ENCODE data around the gene SLC27A3.
A peak's percentile ranks its signal among the peaks of the same experiment; 100 is the strongest.

SLC27A3 gene, protein sequence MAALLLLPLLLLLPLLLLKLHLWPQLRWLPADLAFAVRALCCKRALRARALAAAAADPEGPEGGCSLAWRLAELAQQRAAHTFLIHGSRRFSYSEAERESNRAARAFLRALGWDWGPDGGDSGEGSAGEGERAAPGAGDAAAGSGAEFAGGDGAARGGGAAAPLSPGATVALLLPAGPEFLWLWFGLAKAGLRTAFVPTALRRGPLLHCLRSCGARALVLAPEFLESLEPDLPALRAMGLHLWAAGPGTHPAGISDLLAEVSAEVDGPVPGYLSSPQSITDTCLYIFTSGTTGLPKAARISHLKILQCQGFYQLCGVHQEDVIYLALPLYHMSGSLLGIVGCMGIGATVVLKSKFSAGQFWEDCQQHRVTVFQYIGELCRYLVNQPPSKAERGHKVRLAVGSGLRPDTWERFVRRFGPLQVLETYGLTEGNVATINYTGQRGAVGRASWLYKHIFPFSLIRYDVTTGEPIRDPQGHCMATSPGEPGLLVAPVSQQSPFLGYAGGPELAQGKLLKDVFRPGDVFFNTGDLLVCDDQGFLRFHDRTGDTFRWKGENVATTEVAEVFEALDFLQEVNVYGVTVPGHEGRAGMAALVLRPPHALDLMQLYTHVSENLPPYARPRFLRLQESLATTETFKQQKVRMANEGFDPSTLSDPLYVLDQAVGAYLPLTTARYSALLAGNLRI
- total RNA-seq, result 3.2 to 9.8 (median 6.6) reads per million in 3 experiments

DNA sequence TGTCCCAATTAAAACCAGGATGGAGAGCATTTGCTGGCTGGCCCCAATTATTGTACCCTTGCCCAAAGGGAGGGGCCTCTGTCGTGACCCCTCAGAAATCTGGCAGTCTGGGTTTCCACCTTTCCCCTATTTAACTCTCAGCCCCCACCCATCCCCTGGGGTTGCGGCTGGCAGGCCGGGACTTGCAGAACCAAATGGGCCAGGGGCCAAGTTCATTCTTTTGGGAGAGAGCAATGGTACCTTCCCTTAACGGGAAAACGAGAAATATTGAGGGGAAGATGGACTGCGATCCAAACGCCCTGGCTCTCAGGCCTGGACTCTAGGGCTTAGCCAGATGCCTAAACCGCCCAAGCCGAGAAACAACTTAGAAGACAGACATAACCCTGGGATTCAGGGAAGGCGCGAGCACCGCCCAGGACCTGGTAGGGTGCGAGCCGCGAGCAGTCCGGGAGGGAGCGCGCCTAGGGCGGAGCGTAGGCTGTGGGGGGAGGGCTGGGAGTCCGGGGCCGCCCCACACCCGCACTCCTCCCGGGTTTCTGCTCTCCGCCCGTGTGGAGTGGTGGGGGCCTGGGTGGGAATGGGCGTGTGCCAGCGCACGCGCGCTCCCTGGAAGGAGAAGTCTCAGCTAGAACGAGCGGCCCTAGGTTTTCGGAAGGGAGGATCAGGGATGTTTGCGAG lies at the start of gene SLC27A3:
Gene SLC27A3, plus strand, starts transcription at position 628 of the 678 bp plus-strand sequence. CDS start 91 bp downstream, outside the sequence.
- DNase-seq, result no peak

DNA sequence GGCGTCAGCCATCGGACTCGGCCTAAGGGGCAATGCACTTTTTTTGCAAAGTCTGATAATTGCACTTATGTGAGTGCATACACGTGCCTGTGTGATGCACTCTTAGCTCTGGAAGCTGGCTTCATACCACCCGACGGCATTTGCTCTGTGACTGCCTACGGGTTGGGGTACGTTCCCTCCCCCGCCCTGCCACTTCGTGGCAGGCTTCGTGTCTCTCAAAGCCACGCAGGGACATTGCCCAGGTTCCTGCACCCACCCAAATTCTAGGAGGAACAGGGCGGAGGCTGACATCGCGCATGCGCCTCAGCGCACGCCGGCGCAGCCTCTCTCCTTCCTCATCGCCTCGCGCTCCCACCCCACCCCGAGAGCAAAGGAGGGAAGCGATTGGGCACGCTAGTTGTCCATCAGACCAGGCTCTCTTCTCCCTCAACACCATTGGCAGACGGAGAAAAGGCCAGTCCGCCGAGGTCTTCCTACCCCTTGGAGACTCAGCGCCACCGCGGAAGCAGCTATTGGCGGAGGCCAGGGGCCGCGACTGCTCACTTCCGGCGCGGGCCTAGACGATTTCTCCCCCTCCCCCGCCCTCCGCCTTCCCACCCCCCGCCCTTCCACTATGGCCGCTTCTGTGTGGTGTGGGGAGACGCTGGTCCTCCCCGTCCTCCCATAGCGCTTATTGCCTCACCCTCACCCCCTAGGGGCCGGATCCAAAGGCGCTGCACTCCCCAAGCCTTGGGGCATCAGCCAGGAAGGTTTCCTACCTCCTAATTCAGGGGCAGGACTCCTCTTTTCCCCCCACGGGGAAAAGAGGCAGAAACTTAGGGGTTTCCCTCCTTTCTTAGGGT lies 47.5 kb upstream of the SLC27A3 start, which contains the start of gene INTS3:
Gene INTS3, plus strand, starts transcription at position 588 of the 842 bp plus-strand sequence. CDS start 585 bp downstream, outside the sequence.
- peak; percentile 100 for DNase-seq

DNA sequence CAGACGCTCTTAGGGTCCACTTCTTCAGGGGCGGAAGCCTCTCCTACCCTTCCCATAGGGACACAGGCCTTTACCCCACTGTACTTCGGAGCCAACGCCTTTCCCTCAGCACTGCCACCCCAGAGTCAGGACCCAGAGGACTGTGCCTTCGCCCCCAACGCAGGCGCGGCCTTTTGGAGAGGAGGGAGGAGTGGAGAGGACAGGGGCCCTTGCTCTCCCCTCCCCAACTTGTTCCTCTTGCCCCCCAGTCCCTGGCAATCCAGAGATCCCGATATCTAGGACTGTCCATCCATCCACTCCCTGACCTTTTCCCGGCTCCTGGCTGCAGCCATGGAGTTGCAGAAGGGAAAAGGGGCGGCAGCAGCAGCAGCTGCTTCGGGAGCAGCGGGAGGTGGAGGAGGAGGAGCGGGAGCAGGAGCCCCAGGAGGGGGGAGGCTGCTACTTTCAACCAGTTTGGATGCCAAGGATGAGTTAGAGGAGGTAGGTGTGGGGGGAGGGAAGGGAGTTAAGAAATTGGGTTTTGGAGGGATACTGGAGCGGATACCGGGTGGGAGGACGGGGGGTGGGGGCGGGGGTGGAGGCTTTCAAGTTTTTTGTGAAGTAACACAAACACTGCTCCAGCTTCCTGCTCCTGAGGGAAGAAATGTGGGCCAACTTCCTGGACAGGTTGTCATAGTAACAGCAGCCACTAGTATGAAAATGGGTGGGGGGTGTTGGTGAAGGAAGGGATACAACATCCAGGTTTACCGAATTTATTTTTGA lies 46.7 kb upstream of the SLC27A3 start:
- DNase-seq, result peak; percentile 6

DNA sequence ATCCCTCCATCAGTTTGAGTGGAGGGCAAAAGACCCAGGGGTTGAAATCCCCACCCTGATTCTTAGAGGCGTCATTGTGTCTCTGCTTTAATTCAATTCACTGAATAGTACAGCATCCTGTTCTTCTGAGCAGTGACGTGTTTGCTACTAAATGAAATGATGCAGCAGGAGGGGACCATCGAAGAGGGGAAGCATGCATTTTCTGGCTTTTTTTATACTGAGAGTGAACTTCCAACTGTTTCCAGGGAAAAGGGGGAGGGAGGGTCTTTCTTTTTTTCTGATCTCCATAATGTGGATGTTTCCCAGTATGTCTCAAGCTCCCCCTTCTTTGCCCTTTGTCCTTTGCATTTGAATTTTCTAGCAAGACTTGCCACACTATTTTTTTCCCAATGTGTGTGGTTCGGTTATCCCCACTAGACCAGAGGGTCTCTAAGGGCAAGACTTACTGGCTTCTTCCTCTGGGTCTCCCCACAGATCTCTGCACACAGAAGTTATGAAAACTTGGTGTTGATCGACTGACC lies 44.7 kb upstream of the SLC27A3 start:
- no peak for DNase-seq

DNA sequence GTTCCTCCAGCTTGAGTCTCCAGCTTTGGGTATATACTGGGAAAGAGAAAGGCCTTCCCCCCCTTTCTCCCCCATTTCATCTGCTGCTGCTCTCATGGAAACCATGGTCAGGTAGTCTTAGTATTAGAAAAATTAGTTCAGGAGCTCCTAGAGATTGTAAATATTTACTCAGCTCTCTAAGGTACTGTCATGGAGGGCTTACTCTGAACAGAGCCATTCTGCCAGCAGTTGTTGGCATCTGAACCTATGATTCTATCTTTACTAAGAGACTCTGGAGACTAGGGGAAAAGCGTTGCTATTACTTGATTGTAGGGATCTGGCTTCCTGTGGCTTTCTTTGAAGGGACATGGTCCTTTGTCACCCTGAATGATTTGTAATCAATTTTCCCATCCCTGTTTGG lies 41.2 kb upstream of the SLC27A3 start:
- no peak for DNase-seq

DNA sequence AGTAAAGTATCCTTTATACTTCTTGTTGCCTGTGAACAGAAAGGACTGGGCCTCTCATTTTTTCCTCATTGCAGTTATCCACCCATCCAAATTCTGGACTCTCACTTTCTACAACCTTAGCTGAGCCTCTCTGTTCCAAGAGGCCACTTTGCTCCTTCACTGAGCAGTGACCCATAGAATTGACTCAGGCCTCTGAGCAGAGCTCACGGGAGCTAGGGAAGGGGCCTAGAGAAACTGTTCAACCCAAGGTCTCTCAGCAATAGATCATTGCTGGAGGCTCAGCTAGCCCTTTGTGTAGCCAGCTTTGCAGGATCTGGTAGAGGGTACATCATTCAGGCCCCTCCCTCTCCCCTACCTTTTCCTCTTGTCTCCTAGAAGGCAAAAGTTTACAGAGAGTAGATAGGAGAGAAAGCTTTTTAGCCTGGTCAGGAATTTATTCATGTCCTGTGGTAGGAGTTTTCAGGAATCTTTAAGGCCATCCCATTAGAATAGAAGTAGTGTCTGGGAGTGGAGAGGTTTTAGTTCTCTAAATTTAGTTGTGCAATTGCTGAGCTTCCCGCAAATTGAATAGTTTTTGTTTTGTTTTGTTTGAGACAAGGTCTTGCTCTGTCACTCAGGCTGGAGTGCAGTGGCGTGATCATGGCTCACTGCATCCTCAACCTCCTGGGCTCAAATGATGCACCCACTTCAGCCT lies 40.7 kb upstream of the SLC27A3 start:
- DNase-seq, result no peak

DNA sequence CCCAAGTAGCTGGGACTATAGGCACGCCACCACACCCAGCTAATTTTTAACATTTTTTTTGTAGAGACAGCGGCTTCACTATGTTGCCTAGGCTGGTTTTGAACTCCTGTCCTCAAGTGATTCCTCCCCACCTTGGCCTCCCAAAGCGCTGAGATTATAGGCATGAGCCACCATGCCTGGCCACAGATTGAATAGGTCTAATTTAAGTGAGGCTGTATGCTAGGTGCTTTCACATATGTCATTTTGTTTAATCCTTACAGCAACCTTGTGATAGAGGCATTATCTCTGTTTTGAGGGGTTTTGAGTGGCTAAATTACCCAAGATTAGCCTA lies 40.2 kb upstream of the SLC27A3 start:
- no peak for DNase-seq

DNA sequence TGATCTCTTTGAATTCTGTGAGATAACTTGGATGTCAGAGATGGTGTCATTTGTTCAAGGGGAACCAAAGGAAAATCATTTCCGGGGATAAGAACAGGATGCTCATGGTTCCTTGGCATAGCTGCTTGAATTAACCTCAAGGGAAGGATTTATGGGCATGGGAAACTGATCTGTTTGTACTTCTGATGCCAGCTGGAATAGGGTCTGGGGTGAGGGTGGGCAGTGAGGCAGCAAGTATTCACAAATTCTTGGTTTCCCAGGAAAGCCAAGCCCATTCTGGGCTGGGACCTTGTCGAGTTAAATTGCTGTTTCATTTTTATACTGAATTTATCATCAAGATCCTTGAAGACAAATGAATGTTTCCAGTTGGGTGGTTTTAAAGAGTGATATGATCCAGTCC lies 33.2 kb upstream of the SLC27A3 start:
- DNase-seq, result no peak

DNA sequence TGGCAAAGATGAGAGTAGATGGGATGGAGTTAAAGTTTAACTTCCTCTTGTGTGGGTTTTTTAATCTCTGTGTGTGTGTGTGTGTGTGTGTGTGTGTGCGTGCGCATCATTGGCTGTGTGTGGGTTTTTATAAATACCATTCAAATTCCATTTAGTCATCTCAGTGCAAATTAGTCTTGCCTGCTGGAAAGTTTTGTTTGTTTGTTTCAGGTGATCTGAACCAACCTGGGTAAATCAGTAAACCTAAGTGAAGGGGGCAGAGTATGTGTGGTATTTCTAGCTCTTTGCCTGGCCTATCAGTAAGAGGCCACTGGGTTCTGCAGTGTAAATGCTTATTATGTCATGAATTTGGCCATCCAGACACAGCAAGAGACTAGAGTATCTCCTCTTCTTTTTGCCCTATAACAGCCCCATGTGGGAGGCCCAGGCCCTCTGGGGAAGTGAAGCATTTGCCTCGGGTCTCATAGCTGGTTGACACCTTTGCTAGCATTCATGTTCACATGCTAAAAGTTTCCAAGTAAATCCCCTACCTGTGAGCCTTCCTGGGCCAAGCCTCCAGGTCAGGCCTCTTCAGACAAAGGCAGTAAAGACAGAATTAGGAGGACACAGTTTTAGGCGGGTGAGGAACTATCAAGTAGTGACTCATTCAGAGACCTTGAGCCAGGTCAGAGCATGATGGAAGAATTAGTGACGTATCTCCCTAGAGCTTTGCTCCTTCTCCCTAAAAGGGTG lies 32.6 kb upstream of the SLC27A3 start:
- no peak for DNase-seq

DNA sequence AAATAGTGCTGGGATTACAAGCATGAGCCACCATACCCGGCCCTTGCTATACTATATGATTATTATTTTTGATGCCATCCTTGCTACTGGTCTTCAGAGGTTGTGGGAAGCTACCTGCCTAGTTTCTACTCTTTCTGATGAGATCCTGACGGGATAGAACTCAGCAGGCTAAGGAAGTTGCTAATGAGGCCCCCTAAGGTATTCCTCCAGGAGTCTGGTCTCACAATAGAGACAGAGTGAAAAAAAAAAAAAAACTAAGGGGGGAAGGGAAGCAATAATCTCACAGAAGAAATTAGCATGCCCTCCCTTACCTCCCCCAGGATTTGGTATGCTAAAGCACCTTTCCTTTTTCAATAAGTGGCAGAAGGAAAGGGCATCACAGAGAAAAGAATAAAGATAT lies 29.8 kb upstream of the SLC27A3 start:
- DNase-seq, result no peak

DNA sequence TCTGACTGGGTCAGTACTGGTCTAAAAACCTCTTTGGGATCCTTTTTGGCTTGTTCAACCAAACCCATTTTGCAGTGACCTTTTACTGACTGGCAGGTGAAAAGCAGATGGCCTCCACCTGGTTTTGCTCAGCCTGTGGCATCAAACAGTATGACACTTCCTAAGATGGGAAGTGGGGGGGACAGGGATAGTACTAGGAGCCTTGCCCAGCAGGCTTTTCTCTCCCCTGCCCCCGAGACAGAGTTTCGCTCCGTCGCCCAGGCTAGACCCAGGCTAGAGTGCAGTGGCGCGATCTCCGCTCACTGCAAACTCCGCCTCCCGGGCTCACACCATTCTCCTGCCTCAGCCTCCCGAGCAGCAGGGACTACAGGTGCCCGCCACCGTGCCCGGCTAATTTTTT lies 29.0 kb upstream of the SLC27A3 start:
- DNase-seq, result no peak

DNA sequence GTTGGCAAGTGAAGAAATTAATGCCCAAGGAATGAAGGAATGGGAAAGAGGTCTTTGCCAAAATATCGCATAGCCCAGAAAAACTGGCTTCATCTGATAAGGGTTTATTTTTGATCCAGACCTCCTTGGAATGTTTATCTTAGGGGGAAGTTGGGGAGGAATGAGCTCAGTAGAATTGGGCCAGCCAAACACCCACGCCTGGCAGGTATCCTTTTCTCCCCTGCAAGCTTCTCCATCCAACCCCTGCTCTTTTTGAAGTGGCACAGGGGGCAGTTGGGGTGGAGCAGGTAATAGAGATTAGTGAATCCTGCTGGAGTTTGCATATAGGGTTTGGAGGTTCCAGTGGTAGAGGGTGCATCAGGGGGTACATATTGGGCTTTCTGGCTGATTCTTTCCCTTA lies 26.3 kb upstream of the SLC27A3 start:
- no peak for DNase-seq

DNA sequence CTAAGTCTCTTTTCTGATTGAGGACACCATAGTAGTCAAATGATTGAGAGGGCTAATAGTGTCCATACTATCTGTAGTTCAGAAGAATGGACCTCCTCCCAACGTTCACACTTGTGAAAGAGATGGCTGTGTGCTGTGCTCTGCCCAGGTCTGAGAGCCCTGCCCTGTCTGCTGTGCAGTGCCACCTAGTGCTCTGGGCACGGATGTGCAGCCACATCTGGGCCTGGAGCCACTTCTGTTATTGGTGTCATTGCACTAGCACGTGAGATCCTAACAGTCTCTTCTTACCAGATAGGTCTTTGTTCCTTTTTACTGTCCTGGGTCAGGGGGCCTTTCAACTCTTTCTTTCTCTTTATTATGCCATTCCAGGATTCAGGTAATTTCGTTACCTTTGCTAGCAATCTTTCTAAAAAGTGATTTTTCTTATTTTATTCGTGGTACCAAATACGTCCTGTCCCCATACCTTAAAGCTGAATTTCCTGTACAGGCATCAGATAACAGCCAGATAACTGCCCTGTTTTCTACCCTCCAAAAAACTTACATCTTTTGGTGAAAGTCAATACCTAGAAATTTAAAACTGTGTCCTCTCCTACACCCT lies 25.7 kb upstream of the SLC27A3 start:
- DNase-seq, result peak; percentile 70

DNA sequence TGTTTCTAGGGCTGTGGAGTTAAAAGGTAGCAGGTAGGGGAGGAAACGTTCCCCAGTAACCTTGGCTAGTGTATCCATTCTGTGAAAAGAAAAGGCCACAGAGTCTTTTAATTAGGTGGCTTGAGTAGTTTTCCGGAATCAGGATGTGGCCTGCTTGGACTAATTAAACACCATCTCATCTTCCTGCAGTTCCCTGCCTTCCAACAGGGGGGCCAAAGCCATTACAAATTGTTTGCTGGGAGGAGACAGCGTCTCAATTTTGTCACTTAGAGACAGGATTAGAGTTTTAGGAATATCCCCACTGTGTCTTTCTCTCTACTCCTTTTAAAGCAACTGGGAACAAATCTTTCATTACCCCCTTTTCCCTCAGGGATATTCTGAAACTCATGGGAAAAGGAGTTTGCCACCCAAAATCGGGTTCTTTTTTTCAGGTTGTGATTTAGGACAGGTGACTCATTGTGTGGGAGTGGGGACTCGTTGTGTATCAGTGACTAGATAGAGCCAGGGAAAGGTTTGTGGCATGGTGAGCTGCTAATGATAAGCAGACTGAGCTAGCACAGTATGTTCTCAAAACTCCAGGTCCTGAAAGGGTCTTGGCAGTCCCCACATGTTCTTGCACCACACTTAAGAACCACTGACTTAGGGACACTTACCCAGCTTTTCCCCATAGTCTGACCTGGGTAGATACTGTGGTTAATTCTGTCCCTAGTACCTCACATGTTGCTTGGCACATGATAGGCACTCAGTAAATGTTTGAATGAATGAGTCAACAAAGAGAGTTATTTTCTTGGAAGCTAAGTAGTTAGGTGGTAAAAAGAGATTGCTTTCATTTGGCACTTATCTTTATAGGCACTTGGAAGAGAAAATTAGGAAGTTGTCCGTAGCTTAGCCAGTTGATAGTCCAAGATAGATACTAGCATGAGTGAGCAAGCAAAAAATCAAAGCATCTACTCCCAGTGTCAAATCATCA lies 24.9 kb upstream of the SLC27A3 start:
- DNase-seq, result no peak

DNA sequence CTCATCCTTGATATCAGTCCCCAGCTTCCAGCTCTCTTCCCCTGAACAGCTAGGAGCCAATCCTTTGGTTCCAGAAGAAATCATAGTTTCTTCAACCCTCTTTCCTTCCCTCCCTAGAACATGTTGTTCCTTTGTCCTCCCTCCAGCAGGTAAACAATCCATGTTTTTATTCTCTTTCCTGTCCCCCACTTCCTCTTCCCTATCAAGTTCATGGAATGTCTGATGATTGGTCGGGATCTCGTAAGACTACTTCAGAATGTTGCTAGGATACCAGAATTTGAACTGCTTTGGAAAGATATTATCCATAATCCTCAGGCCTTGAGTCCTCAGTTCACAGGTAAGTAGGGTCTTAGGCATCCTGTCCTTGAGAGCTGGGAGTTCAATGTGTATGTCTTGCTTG lies 23.1 kb upstream of the SLC27A3 start:
- no peak for DNase-seq

DNA sequence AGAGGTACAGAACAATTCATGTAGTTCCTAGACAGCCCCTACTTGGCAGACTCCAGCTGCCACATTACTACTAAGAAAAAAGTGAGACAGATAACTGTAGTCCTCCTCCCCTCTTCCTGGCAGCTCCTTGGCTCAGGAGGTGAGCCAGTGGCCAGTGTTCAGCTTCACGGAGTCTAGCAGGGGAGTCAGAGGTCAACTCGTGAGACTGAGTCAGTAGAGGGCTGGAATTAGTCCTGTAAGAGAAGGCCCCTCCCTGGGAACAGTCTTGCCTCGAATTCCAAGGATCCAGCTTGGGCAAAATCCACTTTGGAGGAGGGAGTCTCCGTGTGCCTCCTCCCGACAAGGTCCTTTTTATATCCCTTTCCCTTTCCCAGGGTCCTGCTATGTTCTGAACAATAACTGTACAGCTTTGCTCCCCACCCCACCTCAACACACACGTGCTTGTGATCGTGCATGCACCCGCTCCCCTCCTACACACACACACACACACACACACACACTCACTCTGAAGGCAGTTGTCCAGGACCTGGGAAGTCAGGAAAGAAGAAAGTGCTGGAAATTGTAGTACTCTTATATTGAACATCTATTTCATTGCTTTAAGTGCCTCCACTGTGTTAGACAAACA lies 22.5 kb upstream of the SLC27A3 start:
- no peak for DNase-seq

DNA sequence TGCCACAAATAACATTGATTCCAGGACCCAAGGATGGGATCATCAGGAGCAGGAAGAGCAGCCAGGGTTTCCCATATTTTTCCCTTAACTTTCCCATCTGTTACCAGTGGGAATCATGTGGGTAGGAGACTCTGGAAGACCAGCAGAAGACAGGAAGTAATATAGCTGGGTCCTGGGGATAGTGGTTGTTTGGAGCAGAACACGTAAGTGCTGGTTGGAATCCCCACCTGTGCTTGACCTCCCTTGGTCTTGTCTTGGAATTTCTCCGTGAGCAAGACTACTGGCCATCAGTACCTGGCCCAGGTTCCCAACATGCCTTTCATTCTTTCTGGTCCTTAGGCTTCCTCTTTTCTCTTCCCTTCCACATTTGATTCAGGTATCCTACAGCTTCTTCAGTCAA lies 20.9 kb upstream of the SLC27A3 start:
- no peak for DNase-seq

DNA sequence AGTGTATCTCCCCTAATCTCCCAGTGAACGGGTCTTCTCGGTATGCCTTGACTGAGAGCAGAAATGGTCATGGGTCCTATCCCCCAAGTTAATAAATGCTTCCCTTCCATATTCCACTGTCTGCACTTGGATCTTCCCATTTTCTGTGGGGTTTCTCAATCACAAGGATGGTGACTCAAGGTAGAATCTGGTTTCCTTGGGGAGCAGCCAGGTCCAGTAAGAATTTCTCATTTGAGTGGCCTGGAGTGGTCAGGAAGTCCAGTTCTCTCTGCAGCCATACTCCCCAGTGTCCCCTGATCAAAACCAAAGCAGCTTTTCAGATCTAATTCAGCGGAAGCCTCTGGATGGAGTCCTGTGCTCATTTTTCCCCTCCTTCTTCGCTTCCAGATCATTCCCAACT lies 14.8 kb upstream of the SLC27A3 start:
- no peak for DNase-seq
